Measurements from ENCODE around the gene ZMAT2. TPM values are rescaled to one million over a fixed set of nuclear protein-coding genes. Genes with fewer than 3 reads are reported as not detected.

ZMAT2 gene
- total and polyA plus RNA-seq, 2 of the 8 experiments (the other 6 are each of a cell fraction or from before 2014, with no cell fraction given) = 56.8 to 65.9 TPM

GRCh38 chr5:140664359-140665119 is 35.7 kb upstream of the ZMAT2 start, which contains the start of gene WDR55 (continued):
- peak in 1 of 2 experiments; percentile 71; a peak in 2 of 3 replicates for TF ChIP-seq POLR2A (IDR thresholded peaks at IDR 0.05; ENCODE audit: control extremely low read depth in 1 of 2, low read depth in 2 of 2, low read length in 2 of 2)
- TF ChIP-seq HDAC6 (IDR thresholded peaks at IDR 0.05; ENCODE audit: low read depth, low read length) = no peak
- TF ChIP-seq TAF1 (IDR thresholded peaks at IDR 0.05; ENCODE audit: low read depth, low read length) = peak; percentile 75; the same call in 1 of the 2 replicates
- no peak for TF ChIP-seq RXRA (IDR thresholded peaks at IDR 0.05; ENCODE audit: insufficient read depth, low read depth, low read length)
- peak; percentile 78 to 79; a peak in 2 of 4 replicates for TF ChIP-seq SIN3A (conservative IDR thresholded peaks at IDR 0.05 in 1 of 2, IDR thresholded peaks at IDR 0.05 in 1 of 2; ENCODE audit: low read depth in 1 of 2, low read length in 2 of 2)
- TF ChIP-seq RAD21 (IDR thresholded peaks at IDR 0.05 in 1 of 2, conservative IDR thresholded peaks at IDR 0.05 in 1 of 2; ENCODE audit: low read depth in 2 of 2, low read length in 2 of 2) = no peak
- TF ChIP-seq SAP30 (IDR thresholded peaks at IDR 0.05; ENCODE audit: insufficient read depth, insufficient replicate concordance, low read length) = peak; percentile 92
- peak; percentile 70 for TF ChIP-seq CREB1 (IDR thresholded peaks at IDR 0.05)
- TF ChIP-seq MAFK (IDR thresholded peaks at IDR 0.05; ENCODE audit: low read depth, low read length) = no peak
- TF ChIP-seq TBP (IDR thresholded peaks at IDR 0.05; ENCODE audit: low read depth, low read length) = peak; percentile 79
- TF ChIP-seq PHF8 (conservative IDR thresholded peaks at IDR 0.05; ENCODE audit: low read depth, low read length) = no peak; the same call in 1 of the 2 replicates
- TF ChIP-seq CBX8 (IDR thresholded peaks at IDR 0.05; ENCODE audit: borderline replicate concordance, low read depth, low read length) = no peak
- TF ChIP-seq GTF2F1 (IDR thresholded peaks at IDR 0.05; ENCODE audit: borderline replicate concordance, low read depth, low read length) = peak; percentile 92
- TF ChIP-seq SIRT6 (IDR thresholded peaks at IDR 0.05; ENCODE audit: low read length) = peak; percentile 80
